DOHH2 (cell line): Measurements from ENCODE around the gene NFIA.

Experiments
- H3F3A ChIP-seq: fragments of 200-600 bp; sonication (generic), shearing (Covaris generic); 2 replicates; pipeline ENCODE4 v1.6.0; 2016; ENCODE audit warnings: antibody characterized with exemption, mild to moderate bottlenecking; ENCODE audit not compliant: control insufficient read depth, insufficient read depth
- H3K27ac ChIP-seq: fragments of 200-600 bp; sonication (generic); 2 replicates; pipeline ENCODE4 v1.5.1; 2014; ENCODE audit warnings: low read depth, mild to moderate bottlenecking, low read length, moderate library complexity
- H3K27me3 ChIP-seq: fragments of 200-600 bp; sonication (generic); 2 replicates; pipeline ENCODE4 v1.6.1; 2014; ENCODE audit warnings: mild to moderate bottlenecking, low read length, mixed read lengths; ENCODE audit not compliant: control insufficient read depth
- H3K36me3 ChIP-seq: fragments of 200-600 bp; sonication (generic); 2 replicates; pipeline ENCODE4 v1.6.1; 2014; ENCODE audit warnings: mild to moderate bottlenecking, low read length, moderate library complexity, mixed read lengths; ENCODE audit not compliant: control insufficient read depth
- H3K4me1 ChIP-seq: fragments of 200-600 bp; sonication (generic); 2 replicates; pipeline ENCODE4 v1.6.1; 2014; ENCODE audit warnings: mild to moderate bottlenecking, low read length, mixed read lengths; ENCODE audit not compliant: control insufficient read depth
- H3K4me2 ChIP-seq: fragments of 200-600 bp; sonication (generic); 2 replicates; pipeline ENCODE4 v1.6.0; 2014; ENCODE audit warnings: mild to moderate bottlenecking, low read length, moderate library complexity
- H3K4me3 ChIP-seq: fragments of 200-600 bp; sonication (generic); 2 replicates; pipeline ENCODE4 v1.5.1; 2014; ENCODE audit warnings: mild to moderate bottlenecking, low read length, mixed read lengths
- H3K79me2 ChIP-seq: fragments of 200-600 bp; sonication (generic); 2 replicates; pipeline ENCODE4 v1.6.1; 2014; ENCODE audit warnings: mild to moderate bottlenecking, low read length, mixed read lengths; ENCODE audit not compliant: control insufficient read depth
- H3K9me2 ChIP-seq: fragments of 200-600 bp; sonication (generic); replicated peaks from 2 replicates; pipeline ENCODE4 v1.6.1; 2014; ENCODE audit warnings: mild to moderate bottlenecking, low read length, mixed read lengths; ENCODE audit not compliant: control insufficient read depth
- H3K9me3 ChIP-seq: fragments of 200-600 bp; sonication (generic); 2 replicates; pipeline ENCODE4 v1.6.1; 2014; ENCODE audit warnings: antibody characterized with exemption, low read length, mixed read lengths; ENCODE audit not compliant: control insufficient read depth, insufficient read depth
- H4K20me1 ChIP-seq: fragments of 200-600 bp; sonication (generic); 2 replicates; pipeline ENCODE4 v1.6.0; 2014; ENCODE audit warnings: low read depth, mild to moderate bottlenecking, antibody characterized with exemption, low read length, moderate library complexity; ENCODE audit not compliant: control insufficient read depth, insufficient read depth
- EZH2phosphoT487 ChIP-seq: fragments of 200-600 bp; sonication (generic); IDR thresholded peaks from 2 replicates; pipeline ENCODE4 v1.6.1; 2017; ENCODE audit warnings: borderline replicate concordance, mild to moderate bottlenecking, antibody characterized with exemption, low read length, moderate library complexity, mixed read lengths
- TF ChIP-seq, protein P1 (sequence below): fragments of 200-600 bp; sonication (generic); IDR thresholded peaks from one replicate; pipeline ENCODE4 v1.5.1; 2014; ENCODE audit warnings: antibody characterized with exemption, mild to moderate bottlenecking, low read depth, low read length; ENCODE audit not compliant: poor library complexity, severe bottlenecking

Gene NFIA

DNA sequence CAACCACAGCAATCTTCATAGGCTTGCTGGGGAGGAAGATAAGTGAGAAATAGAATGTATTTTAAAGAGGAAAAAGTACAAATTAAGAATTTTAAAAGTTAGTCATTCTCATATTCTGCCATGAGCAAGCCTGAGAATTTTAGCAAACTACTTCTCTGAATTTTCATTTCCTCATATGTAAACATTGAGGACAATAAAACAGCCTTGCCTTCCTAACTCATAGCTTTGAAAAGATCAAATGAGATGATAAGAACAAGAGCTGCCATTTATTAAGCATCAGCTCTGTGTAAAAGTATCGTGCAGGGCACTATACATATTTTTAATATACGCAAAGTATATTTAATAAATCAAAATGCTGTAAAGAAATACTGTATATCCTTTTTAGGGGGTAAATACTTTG, 286.0 kb downstream of the NFIA start:
- H4K20me1 ChIP-seq, result no peaks in the 10 kb centered on the region
- H3K4me1 ChIP-seq, result no peaks in the 10 kb centered on the region
- TF ChIP-seq, protein P1, sequence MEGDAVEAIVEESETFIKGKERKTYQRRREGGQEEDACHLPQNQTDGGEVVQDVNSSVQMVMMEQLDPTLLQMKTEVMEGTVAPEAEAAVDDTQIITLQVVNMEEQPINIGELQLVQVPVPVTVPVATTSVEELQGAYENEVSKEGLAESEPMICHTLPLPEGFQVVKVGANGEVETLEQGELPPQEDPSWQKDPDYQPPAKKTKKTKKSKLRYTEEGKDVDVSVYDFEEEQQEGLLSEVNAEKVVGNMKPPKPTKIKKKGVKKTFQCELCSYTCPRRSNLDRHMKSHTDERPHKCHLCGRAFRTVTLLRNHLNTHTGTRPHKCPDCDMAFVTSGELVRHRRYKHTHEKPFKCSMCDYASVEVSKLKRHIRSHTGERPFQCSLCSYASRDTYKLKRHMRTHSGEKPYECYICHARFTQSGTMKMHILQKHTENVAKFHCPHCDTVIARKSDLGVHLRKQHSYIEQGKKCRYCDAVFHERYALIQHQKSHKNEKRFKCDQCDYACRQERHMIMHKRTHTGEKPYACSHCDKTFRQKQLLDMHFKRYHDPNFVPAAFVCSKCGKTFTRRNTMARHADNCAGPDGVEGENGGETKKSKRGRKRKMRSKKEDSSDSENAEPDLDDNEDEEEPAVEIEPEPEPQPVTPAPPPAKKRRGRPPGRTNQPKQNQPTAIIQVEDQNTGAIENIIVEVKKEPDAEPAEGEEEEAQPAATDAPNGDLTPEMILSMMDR, result no peak
- no peak for TF ChIP-seq EZH2phosphoT487
- H3K9me3 ChIP-seq, result no peaks in the 10 kb centered on the region
- H3K4me2 ChIP-seq, result no peak overlapping the region
- H3F3A ChIP-seq, result no peaks in the 10 kb centered on the region
- H3K79me2 ChIP-seq, result no peaks in the 10 kb centered on the region
- H3K27ac ChIP-seq, result no peak overlapping the region
- H3K27me3 ChIP-seq, result no peaks in the 10 kb centered on the region
- H3K9me2 ChIP-seq, result no peaks in the 10 kb centered on the region
- H3K36me3 ChIP-seq, result peaks cover 4% of the 10 kb centered on the region; the same call in 1 of the 2 replicates
- no peak overlapping the region for H3K4me3 ChIP-seq

DNA sequence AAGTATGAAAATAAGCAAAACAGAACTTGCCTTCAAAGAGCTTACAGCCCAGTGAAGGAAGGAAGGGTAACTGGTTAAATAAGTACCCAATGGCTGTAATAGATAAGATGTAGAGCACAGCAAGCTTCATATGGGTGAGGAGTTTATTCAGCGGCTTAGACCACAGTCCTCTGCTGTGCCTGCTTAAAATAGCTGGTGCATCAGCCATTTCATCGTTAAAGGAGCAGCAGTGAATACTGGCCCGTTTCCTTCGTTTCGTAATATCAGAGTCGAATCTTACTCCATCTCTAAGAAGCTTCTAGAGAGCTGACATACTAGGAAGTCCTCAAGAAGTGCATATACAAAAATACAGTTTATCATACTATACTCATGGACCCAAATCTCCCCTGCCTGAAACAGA, 286.5 kb downstream of the NFIA start:
- Histone ChIP-seq H3K4me3 (no peak overlapping the region), H4K20me1 (no peaks in the 10 kb centered on the region), H3K4me1 (no peaks in the 10 kb centered on the region), H3K9me3 (no peaks in the 10 kb centered on the region), H3K36me3 (peaks cover 4% of the 10 kb centered on the region; the same call in 1 of the 2 replicates), H3K9me2 (no peaks in the 10 kb centered on the region), H3F3A (no peaks in the 10 kb centered on the region), H3K4me2 (no peak overlapping the region), H3K79me2 (no peaks in the 10 kb centered on the region), H3K27ac (no peak overlapping the region), H3K27me3 (no peaks in the 10 kb centered on the region)
- TF ChIP-seq, protein P1, result no peak
- TF ChIP-seq EZH2phosphoT487, result no peak

DNA sequence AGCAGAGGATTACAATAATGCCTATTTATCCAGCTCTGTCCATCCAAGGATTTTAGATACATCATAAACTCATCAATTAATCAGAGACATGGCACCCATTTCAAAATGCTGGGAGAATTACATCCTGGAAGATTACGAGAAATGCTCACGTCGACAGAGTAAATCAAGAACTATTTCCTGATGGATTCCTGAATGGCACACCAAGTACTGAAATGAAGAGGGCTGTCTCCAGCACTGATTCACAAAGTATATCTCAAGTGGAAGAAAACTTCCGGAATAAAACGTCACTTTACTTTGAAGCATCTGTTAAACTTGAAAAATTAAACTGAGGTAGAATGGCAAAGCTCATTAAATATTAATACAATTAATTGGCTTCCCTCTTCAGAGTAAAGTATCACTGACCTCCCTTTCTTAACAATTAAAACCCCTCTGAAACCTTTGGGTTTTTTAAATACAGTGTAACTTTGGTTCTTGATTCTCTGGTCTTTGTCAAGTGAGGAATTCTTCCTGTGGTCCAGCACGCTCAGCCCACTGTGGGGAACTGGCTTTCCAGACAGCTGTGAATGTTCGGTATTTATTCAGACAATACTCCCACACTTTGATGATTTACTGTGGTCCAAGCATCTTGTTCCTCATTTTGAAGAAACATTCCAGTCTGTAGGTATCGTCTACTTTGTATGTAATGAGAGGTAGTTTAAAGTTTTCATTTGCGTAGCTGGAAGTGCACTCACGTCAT, 288.0 kb downstream of the NFIA start:
- H3K36me3 ChIP-seq, result peaks cover 4% of the 10 kb centered on the region; the same call in 1 of the 2 replicates

More for the DNA sequence above, 288.0 kb downstream of the NFIA start:
- no peak for TF ChIP-seq EZH2phosphoT487
- TF ChIP-seq, protein P1, result no peak
- no peak overlapping the region for H3K4me2 ChIP-seq
- H3K9me3 ChIP-seq, result no peaks in the 10 kb centered on the region
- H3K27me3 ChIP-seq, result no peaks in the 10 kb centered on the region
- no peak overlapping the region for H3K4me3 ChIP-seq
- H3K27ac ChIP-seq, result no peak overlapping the region
- H3K79me2 ChIP-seq, result no peaks in the 10 kb centered on the region
- no peaks in the 10 kb centered on the region for H3K4me1 ChIP-seq
- no peaks in the 10 kb centered on the region for H3F3A ChIP-seq
- no peaks in the 10 kb centered on the region for H4K20me1 ChIP-seq
- no peaks in the 10 kb centered on the region for H3K9me2 ChIP-seq
